ENCODE results near the gene CLEC1B. TPM values are rescaled to one million over a fixed set of nuclear protein-coding genes. Genes with fewer than 3 reads are reported as not detected.

The CLEC1B gene
- total RNA-seq (2016; rRNA removed; fragmentation: Illumina TruSeq; extraction: Trizol) (not detected in 2 replicates), polyA plus RNA-seq (2011; rRNA removed) (not detected in 2 replicates), polyA minus RNA-seq (2011; rRNA and poly(A)+ RNA removed; ENCODE audit: low replicate concordance) (not detected in 2 replicates), Bru-seq, nascent RNA (not detected), BruChase-seq, experiment 1, labeled RNA remaining after a 6-hour chase (not detected), BruChase-seq, experiment 2, labeled RNA remaining after a 2-hour chase (not detected)
- total RNA-seq (2016; cell fraction: cytosol; rRNA removed; fragmentation: Illumina TruSeq; extraction: Trizol; ENCODE audit: low read depth): not detected in 2 replicates
- total RNA-seq (2016; cell fraction: insoluble cytoplasmic fraction; rRNA removed; fragmentation: Illumina TruSeq; extraction: Trizol): not detected in 2 replicates
- total RNA-seq (2016; cell fraction: membrane; rRNA removed; fragmentation: Illumina TruSeq; extraction: Trizol): not detected in 2 replicates
- not detected in 2 replicates for total RNA-seq (2016; cell fraction: nucleus; rRNA removed; fragmentation: Illumina TruSeq; extraction: Trizol)
- not detected in 2 replicates for polyA plus RNA-seq (2011; cell fraction: cytosol; rRNA removed)
- not detected in 2 replicates for polyA plus RNA-seq (2011; cell fraction: nucleus; rRNA removed)
- polyA plus RNA-seq (2012): not detected in 2 replicates
- polyA plus RNA-seq (2016; cell fraction: cytosol; fragmentation: Illumina TruSeq; extraction: Trizol; ENCODE audit: low read depth): not detected in 2 replicates
- not detected in 2 replicates for polyA plus RNA-seq (2016; cell fraction: insoluble cytoplasmic fraction; fragmentation: Illumina TruSeq; extraction: Trizol; ENCODE audit: low read depth)
- not detected in 2 replicates for polyA plus RNA-seq (2016; cell fraction: membrane; fragmentation: Illumina TruSeq; extraction: Trizol; ENCODE audit: low read depth)
- not detected in 2 replicates for polyA plus RNA-seq (2016; cell fraction: nucleus; fragmentation: Illumina TruSeq; extraction: Trizol; ENCODE audit: insufficient read depth, low read depth)
- not detected in 2 replicates for polyA minus RNA-seq (2011; cell fraction: cytosol; rRNA and poly(A)+ RNA removed)
- polyA minus RNA-seq (2011; cell fraction: nucleus; rRNA and poly(A)+ RNA removed): not detected in 2 replicates
- long read RNA-seq, experiment 1: 0 reads
- long read RNA-seq, experiment 2: 0 reads

GRCh38 chr12:9999016-9999415 lies at the start of gene CLEC1B:
Gene CLEC1B, minus strand, starts transcription at chr12:9999121. Its CDS starts 21 bp downstream, at chr12:9999100.
- WGBS (ENCODE audit: low lambda C conversion rate): 5% methylated on average over 3 of the region's 3 CpGs
- FAIRE-seq (no peak), ATAC-seq (no peak), DNase-seq (ENCODE audit: low spot score) (no peak)
- POLR2A ChIA-PET: no interaction called here
- in situ Hi-C loops (cut with HindIII; ENCODE audit: extremely low pct_ligation_motif_present, low pct_unique_long_range_greater_than_20kb) (no loop called here), intact Hi-C loops (cut with micrococcal nuclease; ENCODE audit: unreplicated experiment) (no loop called here)
- Histone ChIP-seq H3K27ac (ENCODE audit: extremely low read length, insufficient read depth, low read length) (no peak within 1 kb of the TSS), H3K9me3 (ENCODE audit: low read length) (no peaks in the 10 kb centered on the region), H3K4me2 (ENCODE audit: low read depth, low read length) (no peak within 1 kb of the TSS), H4K20me1 (ENCODE audit: insufficient read depth, low read length) (no peaks in the 10 kb centered on the region), H2AFZ (ENCODE audit: low read length) (no peak within 1 kb of the TSS), H3K4me1 (ENCODE audit: insufficient read depth, low read length) (no peaks in the 10 kb centered on the region), H3K4me3 (replicated peaks in 1 of 3; ENCODE audit: insufficient read depth in 1 of 3, low read depth in 2 of 3, low read length in 3 of 3) (no peak within 1 kb of the TSS), H3K79me2 (ENCODE audit: insufficient read depth, low read length) (no peaks in the 10 kb centered on the region), H3K9ac (ENCODE audit: insufficient read depth, low read depth, low read length) (no peak within 1 kb of the TSS), H3K36me3 (replicated peaks in 1 of 2; ENCODE audit: control insufficient read depth in 1 of 2, insufficient read depth in 2 of 2, low read length in 2 of 2) (no peaks in the 10 kb centered on the region), H3K27me3 (ENCODE audit: control insufficient read depth in 1 of 2, insufficient read depth in 2 of 2, low read length in 2 of 2) (peaks cover 0 to under 1% of the 10 kb centered on the region in 2 experiments; a peak in 1 of 5 replicates)
- no peak for TF ChIP-seq SKI (IDR thresholded peaks at IDR 0.05; ENCODE audit: partially characterized antibody)
- no peak for TF ChIP-seq RBM22 (optimal IDR thresholded peaks at IDR 0.05; ENCODE audit: low read length)
- TF ChIP-seq SIX4 (CRISPR knock-in tag; IDR thresholded peaks at IDR 0.05): no peak
- TF ChIP-seq ZBTB43 (CRISPR knock-in tag; conservative IDR thresholded peaks at IDR 0.05): no peak
- TF ChIP-seq TOPORS (CRISPR knock-in tag; IDR thresholded peaks at IDR 0.05): no peak
- TF ChIP-seq ZNF883 (CRISPR knock-in tag; IDR thresholded peaks at IDR 0.05; ENCODE audit: not compliant biosample characterization): no peak
- TF ChIP-seq ZSCAN12 (CRISPR knock-in tag; IDR thresholded peaks at IDR 0.05): no peak
- TF ChIP-seq CREB3 (CRISPR knock-in tag; IDR thresholded peaks at IDR 0.05): no peak
- no peak for TF ChIP-seq ZNF383 (CRISPR knock-in tag; IDR thresholded peaks at IDR 0.05; ENCODE audit: borderline replicate concordance)
- TF ChIP-seq ZNF564 (CRISPR knock-in tag; IDR thresholded peaks at IDR 0.05): no peak
- TF ChIP-seq HCFC1 (IDR thresholded peaks at IDR 0.05; ENCODE audit: low read depth, low read length): no peak
- TF ChIP-seq ZUFSP (CRISPR knock-in tag; IDR thresholded peaks at IDR 0.05; ENCODE audit: borderline replicate concordance): no peak
- no peak for TF ChIP-seq ZNF10 (CRISPR knock-in tag; IDR thresholded peaks at IDR 0.05; ENCODE audit: borderline replicate concordance, low read depth)
- no peak for TF ChIP-seq TARDBP (CRISPR knock-in tag; IDR thresholded peaks at IDR 0.05)
- no peak for TF ChIP-seq ZNF367 (CRISPR knock-in tag; IDR thresholded peaks at IDR 0.05; ENCODE audit: borderline replicate concordance)
- no peak for TF ChIP-seq KLF12 (CRISPR knock-in tag; IDR thresholded peaks at IDR 0.05; ENCODE audit: borderline replicate concordance)
- no peak for TF ChIP-seq MTA1 (CRISPR knock-in tag; IDR thresholded peaks at IDR 0.05; ENCODE audit: borderline replicate concordance)
- TF ChIP-seq KLF11 (CRISPR knock-in tag; IDR thresholded peaks at IDR 0.05): no peak
- TF ChIP-seq POLR2A (IDR thresholded peaks at IDR 0.05; ENCODE audit: insufficient read depth in 1 of 2, low read depth in 2 of 2, low read length in 2 of 2): no peak
- no TSS peak for BruUV-seq (replicated peaks)
- CTCF ChIA-PET (ENCODE audit: low intra/inter-chr PET ratio, low total read pairs): no interaction called here

All from HepG2 (cell line).